GM12872 (cell line): ENCODE data around the gene PTP4A1.

Source experiments
- TF ChIP-seq, protein P1 (sequence below): IDR thresholded peaks from 3 replicates; pipeline ENCODE4 v1.5.1; 2011; ENCODE audit warnings: low read depth, mild to moderate bottlenecking, low read length, moderate library complexity; ENCODE audit not compliant: insufficient read depth

Gene PTP4A1

DNA sequence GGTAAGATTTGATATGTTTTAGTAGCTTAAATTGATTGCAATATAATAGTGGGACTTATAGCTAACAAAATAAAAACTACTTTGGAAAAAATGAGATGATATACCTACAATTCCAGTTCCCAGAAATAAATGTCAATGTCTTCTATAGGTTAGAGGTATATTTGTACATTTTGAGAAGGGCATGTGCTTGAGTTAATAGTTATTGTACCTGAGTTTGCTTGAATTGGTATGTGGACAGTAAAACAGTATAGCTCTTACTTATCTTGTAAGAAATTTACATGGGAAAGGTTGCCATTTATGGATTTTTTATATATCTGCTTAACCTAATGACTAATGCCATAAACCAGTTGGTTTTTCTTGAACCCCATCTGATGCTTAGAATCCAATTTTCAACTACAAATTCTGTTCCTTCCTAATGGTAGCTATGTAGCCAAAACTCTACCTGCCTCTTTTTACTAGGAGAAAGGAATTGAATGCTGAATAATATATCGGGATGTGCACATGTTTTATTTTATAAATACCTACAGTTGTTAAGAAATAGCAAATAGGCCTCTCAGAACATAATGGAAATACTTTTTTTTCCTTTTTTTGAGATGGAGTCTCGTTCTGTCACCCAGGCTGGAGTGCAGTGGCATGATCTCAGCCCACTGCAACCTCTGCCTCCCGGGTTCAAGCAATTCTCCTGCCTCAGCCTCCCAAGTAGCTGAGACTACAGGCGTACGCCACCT is 4.9 kb downstream of the PTP4A1 start:
- TF ChIP-seq, protein P1, sequence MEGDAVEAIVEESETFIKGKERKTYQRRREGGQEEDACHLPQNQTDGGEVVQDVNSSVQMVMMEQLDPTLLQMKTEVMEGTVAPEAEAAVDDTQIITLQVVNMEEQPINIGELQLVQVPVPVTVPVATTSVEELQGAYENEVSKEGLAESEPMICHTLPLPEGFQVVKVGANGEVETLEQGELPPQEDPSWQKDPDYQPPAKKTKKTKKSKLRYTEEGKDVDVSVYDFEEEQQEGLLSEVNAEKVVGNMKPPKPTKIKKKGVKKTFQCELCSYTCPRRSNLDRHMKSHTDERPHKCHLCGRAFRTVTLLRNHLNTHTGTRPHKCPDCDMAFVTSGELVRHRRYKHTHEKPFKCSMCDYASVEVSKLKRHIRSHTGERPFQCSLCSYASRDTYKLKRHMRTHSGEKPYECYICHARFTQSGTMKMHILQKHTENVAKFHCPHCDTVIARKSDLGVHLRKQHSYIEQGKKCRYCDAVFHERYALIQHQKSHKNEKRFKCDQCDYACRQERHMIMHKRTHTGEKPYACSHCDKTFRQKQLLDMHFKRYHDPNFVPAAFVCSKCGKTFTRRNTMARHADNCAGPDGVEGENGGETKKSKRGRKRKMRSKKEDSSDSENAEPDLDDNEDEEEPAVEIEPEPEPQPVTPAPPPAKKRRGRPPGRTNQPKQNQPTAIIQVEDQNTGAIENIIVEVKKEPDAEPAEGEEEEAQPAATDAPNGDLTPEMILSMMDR: no peak

DNA sequence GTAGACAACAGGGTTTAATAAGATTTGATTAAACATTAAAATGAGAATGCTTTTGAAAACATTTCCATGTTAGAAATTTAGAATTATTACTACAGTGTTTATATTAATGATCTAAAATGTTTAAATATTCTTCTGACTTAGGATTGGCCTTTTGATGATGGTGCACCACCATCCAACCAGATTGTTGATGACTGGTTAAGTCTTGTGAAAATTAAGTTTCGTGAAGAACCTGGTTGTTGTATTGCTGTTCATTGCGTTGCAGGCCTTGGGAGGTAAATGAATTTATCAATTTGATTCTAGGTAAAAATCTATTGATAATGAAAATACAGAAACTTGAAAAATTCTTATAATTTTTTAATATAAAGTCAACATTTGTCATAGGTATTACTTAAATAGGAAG is 6.5 kb downstream of the PTP4A1 start:
- TF ChIP-seq, protein P1: no peak

DNA sequence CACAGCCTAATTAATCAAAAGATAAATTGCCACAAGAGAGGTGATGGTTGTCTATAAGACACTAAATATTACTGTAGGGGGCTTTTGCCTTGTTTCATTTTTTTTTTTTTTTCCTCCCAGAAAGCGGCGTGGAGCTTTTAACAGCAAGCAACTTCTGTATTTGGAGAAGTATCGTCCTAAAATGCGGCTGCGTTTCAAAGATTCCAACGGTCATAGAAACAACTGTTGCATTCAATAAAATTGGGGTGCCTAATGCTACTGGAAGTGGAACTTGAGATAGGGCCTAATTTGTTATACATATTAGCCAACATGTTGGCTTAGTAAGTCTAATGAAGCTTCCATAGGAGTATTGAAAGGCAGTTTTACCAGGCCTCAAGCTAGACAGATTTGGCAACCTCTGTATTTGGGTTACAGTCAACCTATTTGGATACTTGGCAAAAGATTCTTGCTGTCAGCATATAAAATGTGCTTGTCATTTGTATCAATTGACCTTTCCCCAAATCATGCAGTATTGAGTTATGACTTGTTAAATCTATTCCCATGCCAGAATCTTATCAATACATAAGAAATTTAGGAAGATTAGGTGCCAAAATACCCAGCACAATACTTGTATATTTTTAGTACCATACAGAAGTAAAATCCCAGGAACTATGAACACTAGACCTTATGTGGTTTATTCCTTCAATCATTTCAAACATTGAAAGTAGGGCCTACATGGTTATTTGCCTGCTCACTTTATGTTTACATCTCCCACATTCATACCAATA is 7.8 kb downstream of the PTP4A1 start:
- TF ChIP-seq, protein P1: no peak

DNA sequence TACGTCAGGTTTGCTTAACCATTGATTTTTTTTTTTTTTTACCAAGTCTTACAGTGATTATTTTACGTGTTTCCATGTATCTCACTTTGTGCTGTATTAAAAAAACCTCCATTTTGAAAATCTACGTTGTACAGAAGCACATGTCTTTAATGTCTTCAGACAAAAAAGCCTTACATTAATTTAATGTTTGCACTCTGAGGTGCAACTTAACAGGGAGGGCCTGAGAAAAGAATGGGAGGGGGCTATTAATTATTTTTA is 8.4 kb downstream of the PTP4A1 start:
- TF ChIP-seq, protein P1: no peak

DNA sequence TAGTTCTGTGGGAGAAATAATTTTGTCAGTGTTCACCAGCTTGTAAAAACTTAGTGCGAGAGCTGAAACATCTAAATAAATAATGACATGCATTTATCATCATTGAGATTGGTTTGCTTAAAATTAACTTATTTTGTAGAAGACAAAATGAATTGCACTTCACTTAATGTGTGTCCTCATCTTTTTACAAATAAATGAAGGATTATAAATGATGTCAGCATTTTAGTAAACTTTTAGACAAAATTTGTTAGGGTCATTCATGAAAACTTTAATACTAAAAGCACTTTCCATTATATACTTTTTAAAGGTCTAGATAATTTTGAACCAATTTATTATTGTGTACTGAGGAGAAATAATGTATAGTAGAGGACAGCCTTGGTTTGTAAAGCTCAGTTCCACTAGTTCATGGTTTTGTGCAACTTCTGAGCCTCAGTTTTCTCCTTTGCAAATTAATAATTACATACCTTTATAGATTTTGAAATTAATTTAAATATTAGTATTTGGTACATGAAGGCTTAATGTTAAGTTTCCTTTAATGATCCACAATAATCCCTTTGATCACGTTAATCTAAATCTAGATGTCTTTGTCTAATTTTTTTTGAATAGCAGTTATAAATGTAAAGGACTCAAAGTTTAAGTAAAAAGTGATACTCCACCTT is 9.2 kb downstream of the PTP4A1 start:
- TF ChIP-seq, protein P1: no peak

DNA sequence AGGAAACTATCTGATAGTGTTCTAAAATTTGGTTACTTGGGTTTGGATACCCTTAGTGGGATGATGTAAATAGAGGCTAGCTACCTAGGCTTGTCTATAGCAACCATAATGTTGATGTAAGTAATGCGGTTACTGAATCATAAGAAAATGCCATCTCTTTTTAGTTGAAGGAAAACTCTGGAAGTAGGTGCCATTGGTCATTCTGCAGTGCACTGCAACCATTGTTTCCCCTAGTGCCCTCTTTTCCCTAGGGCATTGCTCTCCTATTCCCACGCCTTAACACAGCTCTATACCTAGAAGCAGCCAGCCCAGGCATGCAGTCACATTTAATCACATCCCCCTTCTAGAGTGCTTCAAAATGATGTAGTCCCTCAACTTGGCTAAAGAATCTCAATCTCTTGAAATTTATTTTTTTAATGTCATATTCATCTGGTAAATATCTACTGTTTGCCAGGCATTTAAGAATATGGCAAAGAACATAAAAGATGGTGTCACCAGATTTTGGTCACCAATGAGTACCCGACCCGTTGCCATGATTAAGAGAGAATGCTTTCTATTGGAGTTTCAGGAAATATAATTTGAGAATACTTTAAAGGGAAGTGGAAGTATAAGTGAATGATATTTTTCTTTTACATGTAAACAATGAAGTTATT is 10.4 kb downstream of the PTP4A1 start:
- TF ChIP-seq, protein P1: no peak

DNA sequence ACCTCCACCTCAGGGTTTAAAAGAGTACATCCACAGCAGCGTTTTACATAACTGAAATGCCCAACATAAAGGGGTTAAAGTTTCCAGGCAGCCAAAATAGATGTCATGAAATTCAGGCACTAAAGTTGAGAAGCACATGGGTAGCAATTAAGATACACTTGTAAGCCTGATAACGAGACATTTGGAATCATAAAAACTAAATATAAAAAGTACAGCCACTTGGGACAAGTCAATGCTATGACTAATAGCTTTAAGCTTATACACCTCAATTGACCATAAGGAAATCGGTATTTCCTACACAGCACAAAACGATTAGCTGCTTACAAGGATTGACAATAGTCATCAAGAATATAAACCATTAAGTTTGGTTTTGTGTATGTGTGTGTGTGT is 11.8 kb downstream of the PTP4A1 start:
- TF ChIP-seq, protein P1: no peak
